IMR-90 (cell line): Measurements from ENCODE around the gene AGAP2. TPM values are rescaled to one million over a fixed set of nuclear protein-coding genes. Genes with fewer than 3 reads are reported as not detected.

Experiments
- ATAC-seq: fragments of 200-7000 bp; cut with Tn5 transposase; 2 replicates; pipeline ENCODE4 v1.9.1; 2020; ENCODE audit warnings: low read depth, mild to moderate bottlenecking, moderate library complexity
- Bru-seq: library from RNA; stranded (reverse); fragments of 400-500 nt; gene quantifications from one replicate; lab custom pipeline; 2021; lab: Mats Ljungman, UMichigan
- BruChase-seq, 2 experiments: library from RNA; stranded (reverse); fragments of 400-500 nt; gene quantifications; one replicate each; lab custom pipeline; 2021; lab: Mats Ljungman, UMichigan
- BruUV-seq: library from RNA; stranded (reverse); fragments of 400-500 nt; replicated peaks from 2 replicates; lab custom pipeline; 2021; lab: Mats Ljungman, UMichigan
- CTCF ChIA-PET: fragments of 300-600 bp; formaldehyde crosslinking; extraction: SDS; loops from one replicate; lab custom pipeline; 2021; ENCODE audit warnings: antibody characterized with exemption; lab: Yijun Ruan, JAX
- POLR2A ChIA-PET: fragments of 300-600 bp; sonication (Branson Sonifier 250); formaldehyde crosslinking; loops from one replicate; lab custom pipeline; 2022; ENCODE audit warnings: antibody characterized with exemption; ENCODE audit not compliant: unreplicated experiment; lab: Charles Lee
- DNase-seq: peaks from one replicate; pipeline ENCODE4 v3.0.0; 2013
- H2AFZ ChIP-seq: replicated peaks from 2 replicates; pipeline ENCODE3; 2013; ENCODE audit warnings: low read length, mild to moderate bottlenecking; ENCODE audit not compliant: poor library complexity
- H2AK5ac ChIP-seq: 2 replicates; pipeline ENCODE4 v1.6.1; 2013; ENCODE audit warnings: low read depth, low read length, inconsistent platforms
- H2AK9ac ChIP-seq: replicated peaks from 2 replicates; pipeline ENCODE3; 2013; ENCODE audit warnings: mild to moderate bottlenecking, low read depth, low read length, moderate library complexity; ENCODE audit not compliant: poor library complexity
- H2BK120ac ChIP-seq: 2 replicates; pipeline ENCODE4 v1.6.1; 2013; ENCODE audit warnings: low read depth, low read length, inconsistent platforms
- H2BK15ac ChIP-seq: 3 replicates; pipeline ENCODE4 v1.6.1; 2013; ENCODE audit warnings: low read depth, low read length, inconsistent platforms
- H2BK20ac ChIP-seq: 2 replicates; pipeline ENCODE4 v1.6.1; 2013; ENCODE audit warnings: low read depth, mild to moderate bottlenecking, inconsistent platforms, low read length, moderate library complexity
- H2BK5ac ChIP-seq: 2 replicates; pipeline ENCODE4 v1.6.1; 2013; ENCODE audit warnings: mild to moderate bottlenecking, low read depth, low read length, inconsistent platforms; ENCODE audit not compliant: poor library complexity, severe bottlenecking
- H3K14ac ChIP-seq: replicated peaks from 2 replicates; pipeline ENCODE4 v1.6.1; 2013; ENCODE audit warnings: low read depth, low read length, inconsistent platforms
- H3K18ac ChIP-seq: 2 replicates; pipeline ENCODE4 v1.6.1; 2013; ENCODE audit warnings: low read depth, low read length, control low read depth
- H3K23ac ChIP-seq: 2 replicates; pipeline ENCODE4 v1.6.1; 2013; ENCODE audit warnings: low read depth, low read length, inconsistent platforms
- H3K27ac ChIP-seq: 2 replicates; pipeline ENCODE4 v1.5.1; 2013; ENCODE audit warnings: mild to moderate bottlenecking, control low read depth, low read length; ENCODE audit not compliant: insufficient read depth
- H3K27me3 ChIP-seq: 2 replicates; pipeline ENCODE4 v1.6.1; 2013; ENCODE audit warnings: low read length; ENCODE audit not compliant: control insufficient read depth, insufficient read depth
- H3K36me3 ChIP-seq: 2 replicates; pipeline ENCODE4 v1.6.1; 2013; ENCODE audit warnings: low read length, mixed read lengths; ENCODE audit not compliant: control insufficient read depth, insufficient read depth
- H3K4ac ChIP-seq: 2 replicates; pipeline ENCODE4 v1.6.1; 2013; ENCODE audit warnings: low read depth, low read length, inconsistent platforms
- H3K4me1 ChIP-seq: 2 replicates; pipeline ENCODE4 v1.6.1; 2013; ENCODE audit warnings: low read length, mixed read lengths; ENCODE audit not compliant: control insufficient read depth, insufficient read depth
- H3K4me2 ChIP-seq: 2 replicates; pipeline ENCODE4 v1.6.1; 2013; ENCODE audit warnings: low read depth, mild to moderate bottlenecking, control low read depth, low read length, moderate library complexity
- H3K4me3 ChIP-seq: 2 replicates; pipeline ENCODE4 v1.5.1; 2013; ENCODE audit warnings: low read depth, mild to moderate bottlenecking, control low read depth, low read length, moderate library complexity; ENCODE audit not compliant: insufficient read depth
- H3K56ac ChIP-seq: 2 replicates; pipeline ENCODE4 v1.6.1; 2013; ENCODE audit warnings: low read length, inconsistent platforms; ENCODE audit not compliant: insufficient read depth; ENCODE audit errors: extremely low read depth
- H3K79me1 ChIP-seq, 2 experiments: 2 replicates each; pipeline ENCODE4 v1.6.1; 2013; ENCODE audit warnings: low read length in 2 of 2, inconsistent platforms in 1 of 2, low read depth in 1 of 2
- H3K9ac ChIP-seq: 2 replicates; pipeline ENCODE4 v1.6.1; 2013; ENCODE audit warnings: low read depth, low read length, control low read depth
- H3K9me1 ChIP-seq: 2 replicates; pipeline ENCODE4 v1.6.1; 2013; ENCODE audit warnings: low read length, inconsistent platforms; ENCODE audit not compliant: insufficient read depth
- H3K9me3 ChIP-seq: 2 replicates; pipeline ENCODE4 v1.6.1; 2013; ENCODE audit warnings: low read length; ENCODE audit not compliant: control insufficient read depth, insufficient read depth
- H4K20me1 ChIP-seq: 2 replicates; pipeline ENCODE4 v1.6.1; 2013; ENCODE audit warnings: low read length, inconsistent platforms; ENCODE audit not compliant: insufficient read depth
- H4K5ac ChIP-seq: 2 replicates; pipeline ENCODE4 v1.6.1; 2013; ENCODE audit warnings: mild to moderate bottlenecking, low read depth, low read length, control low read depth
- H4K8ac ChIP-seq, 2 experiments: 2 replicates each; pipeline ENCODE4 v1.6.1; 2013; ENCODE audit warnings: low read depth in 2 of 2, low read length in 2 of 2, control low read depth in 1 of 2, inconsistent platforms in 1 of 2
- H4K91ac ChIP-seq: 2 replicates; pipeline ENCODE4 v1.6.1; 2013; ENCODE audit warnings: low read depth, low read length, inconsistent platforms; ENCODE audit not compliant: insufficient read depth
- ELK1 ChIP-seq: fragments of 150-350 bp; IDR thresholded peaks from 2 replicates; pipeline ENCODE4 v1.6.1; 2016; ENCODE audit warnings: low read depth, mild to moderate bottlenecking, low read length, moderate library complexity, borderline replicate concordance
- MAFK ChIP-seq: IDR thresholded peaks from 2 replicates; pipeline ENCODE4 v1.6.1; 2012; ENCODE audit warnings: low read depth, low read length, improper control_type of control experiment
- MAZ ChIP-seq: IDR thresholded peaks from 2 replicates; pipeline ENCODE4 v1.6.1; 2012; ENCODE audit warnings: low read depth, mild to moderate bottlenecking, low read length, improper control_type of control experiment, moderate library complexity, borderline replicate concordance
- POLR2A ChIP-seq: IDR thresholded peaks from 2 replicates; pipeline ENCODE4 v1.6.1; 2012; ENCODE audit warnings: mild to moderate bottlenecking, low read depth, low read length
- RAD21 ChIP-seq: IDR thresholded peaks from 2 replicates; pipeline ENCODE4 v1.6.1; 2012; ENCODE audit warnings: low read length, improper control_type of control experiment
- WGBS, 2 experiments: methylation state at CpG; one replicate each; pipeline versions ENCODE4 v1.1.5 to v1.1.7; 2013; ENCODE audit warnings: missing lambda C conversion rate in 2 of 2; ENCODE audit not compliant: insufficient read length in 1 of 2; ENCODE audit errors: extremely low coverage in 2 of 2; 5-methylcytosine and 5-hydroxymethylcytosine counted together
- dilution Hi-C: fragments of 300-500 bp; cut with HindIII; formaldehyde crosslinking; loops from one replicate; pipeline ENCODE4 v1.14.3; 2018; ENCODE audit warnings: low sequenced_read_pairs; ENCODE audit not compliant: unreplicated experiment
- in situ Hi-C: fragments of 300-500 bp; cut with MboI; formaldehyde crosslinking; loops from 3 replicates; pipeline ENCODE4 v1.14.3; 2019; ENCODE audit warnings: low sequenced_read_pairs, inconsistent platforms, mixed read lengths
- intact Hi-C: fragments of 100-400 bp; cut with micrococcal nuclease; formaldehyde crosslinking; loops from 2 replicates; pipeline ENCODE4 v1.10.0; 2022
- long read RNA-seq: library from polyadenylated mRNA; unstranded; transcript quantifications from one replicate; pipeline ENCODE4 v2.0.0, GENCODE V29; 2021; ENCODE audit not compliant: unreplicated experiment
- polyA plus RNA-seq, 3 experiments: library from polyadenylated mRNA; depleted of rRNA; stranded (reverse); fragments of >200 nt; gene quantifications; 2 replicates each; pipeline ENCODE4 v1.2.3, GENCODE V29; 2012; ENCODE audit warnings: low replicate concordance in 1 of 3
- total RNA-seq: library from RNA; depleted of rRNA; stranded (reverse); fragments of >200 nt; gene quantifications from 2 replicates; pipeline ENCODE4 v1.2.3, GENCODE V29; 2012; rRNA removed

AGAP2 gene
- total RNA-seq (0.18 and 0.28 TPM in 2 replicates), polyA plus RNA-seq (2012; rRNA removed) (0.03 and 0.07 TPM in 2 replicates), Bru-seq, nascent RNA (percentile 13 among the genes with signal in this experiment), BruChase-seq, experiment 1, labeled RNA remaining after a 6-hour chase (percentile 12 among the genes with signal in this experiment), BruChase-seq, experiment 2, labeled RNA remaining after a 2-hour chase (percentile 11 among the genes with signal in this experiment)
- 0.09 and 0.10 TPM in 2 replicates for polyA plus RNA-seq (2012; cell fraction: cytosol; rRNA removed)
- 0.55 and 0.88 TPM in 2 replicates for polyA plus RNA-seq (2012; cell fraction: nucleus; rRNA removed; ENCODE audit: low replicate concordance)
- long read RNA-seq, result 0 reads

GRCh38 chr12:57738661-57739237, at the start of gene AGAP2:
TSS of gene AGAP2 (minus strand) at chr12:57738742. CDS start at chr12:57738246, 496 bp downstream.
- intact Hi-C loops, result loop anchor here (5.0 kb wide), 1 partner anchor 156 kb away; no protein-coding TSS in a partner anchor
- Histone ChIP-seq H3K36me3 (no peaks in the 10 kb centered on the region), H3K27ac (no peak within 1 kb of the TSS), H3K56ac (no peak within 1 kb of the TSS), H4K5ac (no peak within 1 kb of the TSS), H3K4ac (no peak within 1 kb of the TSS), H3K4me3 (peak within 1 kb of the TSS; percentile 31), H2BK120ac (no peak within 1 kb of the TSS), H2AFZ (peak within 1 kb of the TSS; percentile 79), H4K20me1 (0 out of 2 replicates have a peak, but pooled peaks cover 3% of the 10 kb centered on the region), H2BK20ac (no peak within 1 kb of the TSS), H3K4me2 (peak within 1 kb of the TSS; percentile 73), H3K23ac (0 out of 2 replicates have a peak within 1 kb of the TSS, but pooled peaks have one; percentile 1), H4K8ac (no peak within 1 kb of the TSS), H3K4me1 (0 out of 2 replicates have a peak, but pooled peaks cover 3% of the 10 kb centered on the region), H2BK5ac (no peak within 1 kb of the TSS), H2AK5ac (no peak within 1 kb of the TSS), H2BK15ac (no peak within 1 kb of the TSS), H2AK9ac (peak within 1 kb of the TSS; percentile 55), H3K9me1 (no peaks in the 10 kb centered on the region), H3K79me1 (no peaks in the 10 kb centered on the region), H4K91ac (no peak within 1 kb of the TSS), H3K9me3 (peaks cover 2% of the 10 kb centered on the region; the same call in 1 of the 2 replicates), H3K18ac (no peak within 1 kb of the TSS), H3K9ac (no peak within 1 kb of the TSS), H3K14ac (no peak within 1 kb of the TSS), H3K27me3 (peaks cover 81% of the 10 kb centered on the region)
- DNase-seq, result no peak
- no TSS peak for BruUV-seq
- ChIA-PET POLR2A (no interaction called here), CTCF (no interaction called here)
- no peak for ATAC-seq
- dilution Hi-C loops, result no loop called here
- 0% methylated on average over 10 of the region's 36 CpGs; no CpG with 5 or more reads in 1 of the 2 experiments for WGBS, 2 experiments
- in situ Hi-C loops, result loop anchor here (10.0 kb wide), 1 partner anchor 154 kb away; no protein-coding TSS in a partner anchor
- TF ChIP-seq MAZ, result peak; percentile 72
- no peak for TF ChIP-seq POLR2A
- no peak for TF ChIP-seq MAFK
- no peak for TF ChIP-seq RAD21
- no peak for TF ChIP-seq ELK1
